Keratinocyte (primary cell): ENCODE results near the gene ADAMTSL1.

Source experiments
- CTCF ChIP-seq, 3 experiments: IDR thresholded peaks in 1 of 3; conservative IDR thresholded peaks in 1 of 3; optimal IDR thresholded peaks in 1 of 3; 2 replicates in 2 of 3; 3 replicates in 1 of 3; pipeline versions ENCODE3 to v1.5.1; 2011; ENCODE audit warnings: low read length in 3 of 3, mild to moderate bottlenecking in 3 of 3, moderate library complexity in 2 of 3, control low read depth in 1 of 3, inconsistent platforms in 1 of 3; ENCODE audit not compliant: insufficient read depth in 2 of 3; ENCODE audit errors: extremely low read depth in 1 of 3
- EZH2 ChIP-seq: IDR thresholded peaks from one replicate; pipeline ENCODE4 v1.6.1; 2012; ENCODE audit warnings: inconsistent platforms, mild to moderate bottlenecking, low read length, moderate library complexity

GRCh38 chr9:18427691-18428090 lies 46.3 kb upstream of the ADAMTSL1 start:
- TF ChIP-seq CTCF (optimal IDR thresholded peaks at IDR 0.05 in 1 of 3, IDR thresholded peaks at IDR 0.05 in 1 of 3, conservative IDR thresholded peaks at IDR 0.05 in 1 of 3; ENCODE audit: extremely low read depth in 1 of 3, insufficient read depth in 2 of 3, low read length in 3 of 3) (no peak), EZH2 (no peak)
